Measurements from ENCODE around the gene NPHP4.

Gene NPHP4

DNA sequence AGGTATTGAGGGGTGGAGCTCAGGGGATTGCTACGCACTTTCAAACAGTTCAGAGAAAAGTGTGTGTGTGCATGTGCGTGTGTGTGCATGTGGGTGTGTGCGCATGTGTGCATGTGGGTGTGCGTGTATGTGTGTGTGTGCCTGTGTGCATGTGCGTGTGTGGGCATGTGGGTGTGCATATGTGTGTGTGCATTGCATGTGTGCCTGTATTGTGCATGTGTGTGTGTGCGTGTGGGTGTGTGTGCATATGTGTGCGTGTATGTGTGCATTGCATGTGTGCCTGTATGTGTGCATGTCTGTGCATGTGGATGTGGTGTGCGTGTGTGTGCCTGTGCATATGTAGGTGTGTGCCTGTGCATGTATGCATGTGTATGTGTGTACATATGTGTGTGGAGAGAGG is 40.9 kb upstream of the NPHP4 start:
- no peaks in the 10 kb centered on the region for H3K36me3 ChIP-seq (ENCODE audit: control insufficient read depth, low read depth, low read length)
- H3K4me3 ChIP-seq (ENCODE audit: low read length) = no peak overlapping the region
- H3K4me1 ChIP-seq (ENCODE audit: control insufficient read depth, low read depth, low read length) = no peaks in the 10 kb centered on the region
- H3K9ac ChIP-seq (ENCODE audit: low read length) = no peak overlapping the region
- H3K27ac ChIP-seq (ENCODE audit: low read length) = no peak overlapping the region
- no peaks in the 10 kb centered on the region for H3K9me3 ChIP-seq (ENCODE audit: control insufficient read depth, low read depth, low read length)
- H3K27me3 ChIP-seq (ENCODE audit: control insufficient read depth, insufficient read depth, low read length) = peaks cover 22% of the 10 kb centered on the region

DNA sequence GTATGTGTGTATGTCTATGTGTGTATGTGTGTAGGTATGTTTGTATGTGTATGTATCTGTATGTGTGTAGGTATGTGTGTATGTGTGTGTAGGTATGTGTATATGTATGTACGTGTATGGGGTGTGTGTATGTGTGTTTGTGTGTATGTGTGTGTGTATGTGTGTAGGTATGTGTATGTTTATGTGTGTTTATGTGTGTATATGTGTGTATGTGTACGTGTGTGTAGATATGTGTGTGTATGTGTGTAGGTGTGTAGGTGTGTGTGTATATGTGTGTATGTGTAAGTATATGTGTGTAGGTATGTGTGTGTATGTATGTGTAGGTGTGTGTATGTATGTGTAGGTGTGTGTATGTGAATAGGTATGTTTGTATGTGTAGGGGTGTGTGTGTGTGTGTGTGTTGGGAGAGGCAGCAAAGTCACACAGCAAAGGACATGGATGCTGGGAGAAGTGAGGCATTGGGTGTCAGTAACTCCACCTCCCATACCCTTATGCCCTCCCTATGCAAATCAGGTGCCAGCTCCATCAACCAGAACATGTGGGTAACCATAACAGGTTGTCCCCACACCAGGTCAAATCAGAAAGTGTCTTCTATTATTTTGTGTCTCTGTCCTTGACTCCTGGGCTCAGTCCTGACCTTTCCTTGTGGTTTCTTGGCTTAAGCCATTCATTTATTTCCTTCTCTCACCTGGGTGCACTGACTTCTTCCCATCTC is 38.5 kb upstream of the NPHP4 start:
- Histone ChIP-seq H3K4me1 (ENCODE audit: control insufficient read depth, low read depth, low read length) (no peaks in the 10 kb centered on the region), H3K36me3 (ENCODE audit: control insufficient read depth, low read depth, low read length) (no peaks in the 10 kb centered on the region), H3K9ac (ENCODE audit: low read length) (no peak overlapping the region), H3K27me3 (ENCODE audit: control insufficient read depth, insufficient read depth, low read length) (peaks cover 22% of the 10 kb centered on the region), H3K27ac (ENCODE audit: low read length) (no peak overlapping the region), H3K4me3 (ENCODE audit: low read length) (no peak overlapping the region), H3K9me3 (ENCODE audit: control insufficient read depth, low read depth, low read length) (no peaks in the 10 kb centered on the region)

DNA sequence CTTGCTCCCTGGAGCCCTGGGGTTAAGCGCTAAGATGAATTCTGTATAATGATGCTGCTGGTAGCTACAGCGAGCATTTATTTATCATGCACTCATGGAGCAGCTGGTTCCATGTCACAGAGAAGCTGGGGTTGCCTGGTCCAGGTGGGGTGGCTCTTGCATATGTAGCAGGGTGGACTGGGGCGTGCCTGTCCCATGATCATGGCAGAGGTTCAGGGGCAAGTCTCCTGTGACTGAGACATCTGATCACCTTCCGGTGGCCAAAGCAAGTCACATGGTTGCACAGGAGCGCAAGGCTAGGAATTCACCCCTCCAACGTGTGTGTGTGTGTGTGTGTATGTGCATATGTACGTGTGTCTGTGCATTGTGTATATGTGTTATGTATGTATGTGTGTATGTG is 37.9 kb upstream of the NPHP4 start:
- H3K9ac ChIP-seq (ENCODE audit: low read length) = no peak overlapping the region
- H3K4me1 ChIP-seq (ENCODE audit: control insufficient read depth, low read depth, low read length) = no peaks in the 10 kb centered on the region
- H3K4me3 ChIP-seq (ENCODE audit: low read length) = no peak overlapping the region
- no peak overlapping the region for H3K27ac ChIP-seq (ENCODE audit: low read length)
- H3K9me3 ChIP-seq (ENCODE audit: control insufficient read depth, low read depth, low read length) = no peaks in the 10 kb centered on the region
- H3K27me3 ChIP-seq (ENCODE audit: control insufficient read depth, insufficient read depth, low read length) = peaks cover 20% of the 10 kb centered on the region
- no peaks in the 10 kb centered on the region for H3K36me3 ChIP-seq (ENCODE audit: control insufficient read depth, low read depth, low read length)

DNA sequence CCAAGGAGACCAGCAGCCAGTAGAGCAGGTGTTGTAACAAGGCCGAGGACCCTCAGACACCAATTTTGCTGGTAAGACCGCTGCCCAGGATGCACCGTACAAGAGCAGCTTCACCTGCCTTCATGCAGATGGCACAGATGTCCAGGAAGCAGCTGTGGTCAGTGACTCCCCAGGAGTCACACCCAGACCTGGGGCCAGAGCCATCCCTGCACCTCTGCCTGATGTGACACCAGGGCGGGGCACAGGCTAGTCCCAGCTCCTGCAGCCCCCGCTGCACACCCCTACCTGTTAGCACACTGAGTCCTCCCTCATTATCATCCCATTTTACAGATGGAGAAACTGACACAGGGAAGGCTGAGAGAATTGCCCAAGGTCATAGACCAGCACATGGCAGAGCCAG is 37.1 kb upstream of the NPHP4 start:
- Histone ChIP-seq H3K27me3 (ENCODE audit: control insufficient read depth, insufficient read depth, low read length) (peaks cover 14% of the 10 kb centered on the region), H3K9me3 (ENCODE audit: control insufficient read depth, low read depth, low read length) (no peaks in the 10 kb centered on the region), H3K4me1 (ENCODE audit: control insufficient read depth, low read depth, low read length) (no peaks in the 10 kb centered on the region), H3K27ac (ENCODE audit: low read length) (no peak overlapping the region), H3K9ac (ENCODE audit: low read length) (no peak overlapping the region), H3K36me3 (ENCODE audit: control insufficient read depth, low read depth, low read length) (no peaks in the 10 kb centered on the region), H3K4me3 (ENCODE audit: low read length) (no peak overlapping the region)

DNA sequence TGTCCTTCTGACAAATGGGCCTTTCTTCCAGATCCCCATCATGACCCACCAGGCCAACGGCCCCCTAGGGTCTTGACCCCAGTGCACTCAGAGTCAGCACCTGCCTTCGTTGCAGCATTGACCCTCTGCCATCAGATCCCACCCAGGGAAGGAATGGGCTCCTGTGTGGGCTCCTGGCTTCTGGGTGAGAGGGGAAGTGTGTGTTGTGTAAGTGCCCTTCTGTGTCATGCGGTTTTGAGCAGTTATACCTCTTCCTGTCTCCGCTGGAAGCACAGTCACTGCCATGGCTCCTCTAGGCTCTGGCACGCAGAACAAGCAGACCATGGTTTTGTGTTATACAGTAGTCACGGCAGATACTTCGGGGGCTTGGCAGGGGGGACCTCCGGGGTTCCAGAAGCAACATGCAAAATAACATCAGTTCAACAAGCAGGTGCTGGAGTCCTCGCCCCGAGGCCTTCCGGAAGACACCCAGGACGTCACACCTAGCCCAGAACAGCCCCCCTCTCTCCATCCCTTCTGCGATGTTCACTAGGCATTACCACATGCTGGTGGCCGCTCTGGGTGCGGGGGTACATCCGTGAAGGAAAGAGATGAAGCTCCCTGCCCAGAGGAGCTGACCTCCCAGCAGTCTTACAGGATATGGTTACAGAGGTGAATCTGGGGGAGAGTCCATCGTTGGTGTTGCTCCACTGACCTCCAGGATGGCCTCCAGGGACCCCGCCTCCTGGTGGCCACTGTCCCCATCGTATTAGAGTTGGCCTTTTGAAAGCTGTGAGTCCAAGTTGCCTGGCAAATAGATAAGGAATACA is 36.0 kb upstream of the NPHP4 start:
- Histone ChIP-seq H3K9me3 (ENCODE audit: control insufficient read depth, low read depth, low read length) (no peaks in the 10 kb centered on the region), H3K4me1 (ENCODE audit: control insufficient read depth, low read depth, low read length) (no peaks in the 10 kb centered on the region), H3K36me3 (ENCODE audit: control insufficient read depth, low read depth, low read length) (no peaks in the 10 kb centered on the region), H3K4me3 (ENCODE audit: low read length) (no peak overlapping the region), H3K27ac (ENCODE audit: low read length) (no peak overlapping the region), H3K9ac (ENCODE audit: low read length) (no peak overlapping the region), H3K27me3 (ENCODE audit: control insufficient read depth, insufficient read depth, low read length) (peaks cover 8% of the 10 kb centered on the region)

DNA sequence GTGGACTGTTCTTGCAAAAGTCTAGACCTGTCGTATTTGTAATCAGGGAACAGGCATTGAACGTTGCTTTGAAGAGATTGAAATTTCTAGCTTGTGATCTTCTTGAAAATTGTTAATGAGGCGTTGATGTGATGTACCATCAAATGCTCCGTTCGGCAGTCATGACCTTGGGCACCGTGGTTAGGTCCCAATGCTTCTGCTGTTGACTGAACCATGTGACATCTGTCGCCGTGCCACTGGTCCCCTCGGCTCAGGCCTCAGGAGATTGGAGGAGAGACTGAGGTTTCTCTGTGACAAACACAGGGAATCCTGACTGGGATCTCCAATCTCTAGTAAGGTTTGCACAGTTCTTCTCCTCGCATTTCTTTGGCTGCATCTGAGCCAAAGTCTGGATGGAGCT is 35.4 kb upstream of the NPHP4 start:
- no peaks in the 10 kb centered on the region for H3K4me1 ChIP-seq (ENCODE audit: control insufficient read depth, low read depth, low read length)
- peaks cover 2% of the 10 kb centered on the region for H3K27me3 ChIP-seq (ENCODE audit: control insufficient read depth, insufficient read depth, low read length)
- no peak overlapping the region for H3K4me3 ChIP-seq (ENCODE audit: low read length)
- no peaks in the 10 kb centered on the region for H3K36me3 ChIP-seq (ENCODE audit: control insufficient read depth, low read depth, low read length)
- H3K27ac ChIP-seq (ENCODE audit: low read length) = no peak overlapping the region
- H3K9ac ChIP-seq (ENCODE audit: low read length) = no peak overlapping the region
- H3K9me3 ChIP-seq (ENCODE audit: control insufficient read depth, low read depth, low read length) = no peaks in the 10 kb centered on the region

DNA sequence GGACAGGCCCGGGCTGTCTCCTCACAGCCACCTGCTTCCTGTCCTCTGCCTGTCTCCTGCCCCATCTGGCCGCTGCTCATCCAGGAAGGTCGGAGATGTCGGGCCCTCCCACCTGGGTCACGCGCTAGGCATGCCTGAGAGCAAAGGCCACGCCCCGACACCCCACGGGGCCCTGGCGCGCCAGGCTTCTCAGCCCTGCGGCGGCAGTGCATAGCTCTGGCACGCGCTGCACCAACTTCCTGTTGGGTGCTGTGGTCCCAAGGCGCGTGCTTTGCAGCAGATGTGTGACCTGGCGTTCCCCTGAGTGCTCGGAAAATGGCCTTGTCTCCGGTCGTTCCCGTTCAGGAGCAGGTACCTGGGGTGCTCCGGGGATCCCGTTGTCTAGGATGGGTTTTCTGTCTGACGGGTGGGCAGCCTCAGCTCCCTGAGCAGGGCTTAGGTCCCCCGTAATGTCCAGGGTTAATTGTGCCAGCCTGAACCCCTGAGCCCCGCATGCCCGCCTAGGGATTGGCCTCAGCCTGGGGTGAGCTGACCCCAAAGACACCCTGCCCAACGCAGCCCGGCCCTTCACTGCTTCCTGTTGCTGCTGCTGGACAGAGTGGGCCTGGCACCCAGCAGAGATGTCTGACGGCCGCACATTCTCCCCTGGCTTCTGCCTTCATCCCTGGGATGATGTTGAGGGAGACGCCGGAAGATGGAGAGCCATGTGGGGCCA is 34.0 kb upstream of the NPHP4 start:
- Histone ChIP-seq H3K4me1 (ENCODE audit: control insufficient read depth, low read depth, low read length) (no peaks in the 10 kb centered on the region), H3K27me3 (ENCODE audit: control insufficient read depth, insufficient read depth, low read length) (no peaks in the 10 kb centered on the region), H3K9me3 (ENCODE audit: control insufficient read depth, low read depth, low read length) (no peaks in the 10 kb centered on the region), H3K9ac (ENCODE audit: low read length) (no peak overlapping the region), H3K4me3 (ENCODE audit: low read length) (no peak overlapping the region), H3K27ac (ENCODE audit: low read length) (no peak overlapping the region), H3K36me3 (ENCODE audit: control insufficient read depth, low read depth, low read length) (no peaks in the 10 kb centered on the region)

DNA sequence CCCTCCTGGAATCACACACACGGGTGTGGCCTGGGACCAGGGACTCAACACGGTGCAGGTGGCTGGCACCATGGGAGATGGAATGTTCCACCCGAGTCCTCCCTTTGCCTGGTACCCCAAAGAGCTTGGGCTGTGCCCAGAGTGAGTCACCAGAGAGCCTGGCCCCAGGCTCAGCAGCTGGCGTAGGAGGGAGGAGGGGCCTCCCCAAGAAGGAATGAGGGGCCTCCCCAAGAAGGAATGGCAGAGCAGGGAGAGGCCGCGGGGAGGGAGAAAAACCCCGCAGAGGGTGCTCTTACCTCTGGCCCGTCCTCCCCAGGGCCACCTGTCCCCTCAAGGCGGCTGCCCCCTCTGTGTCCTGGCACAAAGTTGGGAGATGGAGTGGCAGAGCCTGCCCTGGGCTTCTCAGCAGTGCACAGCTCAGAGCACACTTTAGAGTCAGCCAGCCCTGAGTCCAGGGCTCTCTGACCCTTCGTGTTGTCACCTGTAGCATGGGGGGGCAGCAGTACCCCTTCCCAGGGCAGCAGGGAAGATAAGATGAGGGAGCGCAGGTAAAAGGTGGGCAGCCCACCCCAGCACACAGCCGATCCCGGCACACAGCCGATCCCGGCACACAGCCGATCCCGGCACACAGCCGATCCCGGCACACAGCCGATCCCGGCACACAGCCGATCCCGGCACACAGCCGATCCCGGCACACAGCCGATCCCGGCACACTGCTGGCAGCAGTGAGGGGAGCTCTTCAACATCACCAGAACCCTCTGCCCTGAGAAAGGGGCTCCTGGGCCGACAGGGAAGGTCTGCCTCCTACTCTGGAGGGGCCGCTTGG is 33.3 kb upstream of the NPHP4 start:
- no peak overlapping the region for H3K9ac ChIP-seq (ENCODE audit: low read length)
- no peaks in the 10 kb centered on the region for H3K4me1 ChIP-seq (ENCODE audit: control insufficient read depth, low read depth, low read length)
- H3K9me3 ChIP-seq (ENCODE audit: control insufficient read depth, low read depth, low read length) = no peaks in the 10 kb centered on the region
- no peak overlapping the region for H3K27ac ChIP-seq (ENCODE audit: low read length)
- no peaks in the 10 kb centered on the region for H3K36me3 ChIP-seq (ENCODE audit: control insufficient read depth, low read depth, low read length)
- no peak overlapping the region for H3K4me3 ChIP-seq (ENCODE audit: low read length)
- no peaks in the 10 kb centered on the region for H3K27me3 ChIP-seq (ENCODE audit: control insufficient read depth, insufficient read depth, low read length)

DNA sequence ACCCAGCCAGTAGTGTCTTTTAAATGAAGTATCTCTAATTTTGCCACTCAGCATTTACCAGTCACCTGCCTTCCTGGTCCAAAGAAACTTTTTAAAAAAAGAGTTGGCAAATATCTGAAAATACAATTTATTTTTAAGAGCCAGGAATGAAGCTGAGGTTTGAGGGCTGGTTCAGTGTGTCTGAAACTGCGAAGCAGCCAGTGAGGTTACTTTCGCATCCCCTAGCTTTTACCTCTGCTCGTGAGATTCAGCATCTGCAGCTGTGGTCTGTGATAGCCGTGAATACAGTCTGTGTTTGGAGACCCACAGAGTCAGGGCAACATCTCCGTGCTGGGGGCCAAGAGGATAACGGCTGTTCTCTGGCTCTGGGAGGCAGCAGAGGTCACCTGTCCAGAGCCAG is 32.2 kb upstream of the NPHP4 start:
- H3K36me3 ChIP-seq (ENCODE audit: control insufficient read depth, low read depth, low read length) = no peaks in the 10 kb centered on the region
- H3K27ac ChIP-seq (ENCODE audit: low read length) = no peak overlapping the region
- H3K4me1 ChIP-seq (ENCODE audit: control insufficient read depth, low read depth, low read length) = no peaks in the 10 kb centered on the region
- H3K27me3 ChIP-seq (ENCODE audit: control insufficient read depth, insufficient read depth, low read length) = no peaks in the 10 kb centered on the region
- H3K9ac ChIP-seq (ENCODE audit: low read length) = no peak overlapping the region
- H3K9me3 ChIP-seq (ENCODE audit: control insufficient read depth, low read depth, low read length) = no peaks in the 10 kb centered on the region
- no peak overlapping the region for H3K4me3 ChIP-seq (ENCODE audit: low read length)

DNA sequence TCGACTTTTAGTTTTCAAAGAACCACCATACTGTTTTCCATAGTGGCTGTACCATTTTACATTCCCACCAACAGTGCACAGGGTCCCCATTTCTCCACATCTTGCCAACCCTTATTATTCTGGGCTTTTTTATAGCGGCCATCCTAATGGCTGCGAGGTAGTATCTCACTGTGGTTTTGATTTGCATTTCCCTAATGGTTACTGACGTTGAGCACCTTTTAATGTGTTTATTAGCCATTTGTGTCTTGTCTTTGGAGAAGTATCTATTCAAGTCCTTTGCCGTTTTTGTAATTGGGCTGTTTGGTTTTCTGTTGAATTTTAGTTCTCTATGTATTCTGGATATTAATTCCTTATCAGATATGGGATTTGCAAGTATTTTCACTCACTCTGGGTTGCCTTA is 31.1 kb upstream of the NPHP4 start:
- Histone ChIP-seq H3K27me3 (ENCODE audit: control insufficient read depth, insufficient read depth, low read length) (no peaks in the 10 kb centered on the region), H3K4me3 (ENCODE audit: low read length) (no peak overlapping the region), H3K4me1 (ENCODE audit: control insufficient read depth, low read depth, low read length) (no peaks in the 10 kb centered on the region), H3K9ac (ENCODE audit: low read length) (no peak overlapping the region), H3K9me3 (ENCODE audit: control insufficient read depth, low read depth, low read length) (no peaks in the 10 kb centered on the region), H3K36me3 (ENCODE audit: control insufficient read depth, low read depth, low read length) (no peaks in the 10 kb centered on the region), H3K27ac (ENCODE audit: low read length) (no peak overlapping the region)

DNA sequence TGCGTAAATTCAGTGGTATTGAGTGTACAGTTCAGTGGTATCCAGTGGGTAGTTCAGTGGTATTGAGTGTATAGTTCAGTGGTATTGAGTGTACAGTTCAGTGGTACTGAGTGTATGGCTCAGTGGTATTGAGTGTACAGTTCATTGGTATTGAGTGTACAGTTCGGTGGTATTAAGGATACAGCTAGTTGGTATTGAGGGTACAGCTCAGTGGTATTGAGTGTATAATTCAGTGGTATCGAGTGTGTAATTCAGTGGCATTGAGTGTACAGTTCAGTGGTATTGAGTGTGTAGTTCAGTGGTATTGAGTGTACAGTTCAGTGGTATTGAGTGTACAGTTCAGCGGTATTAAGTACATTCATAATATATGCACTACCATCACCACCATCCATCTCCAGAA is 30.0 kb upstream of the NPHP4 start:
- H3K4me1 ChIP-seq (ENCODE audit: control insufficient read depth, low read depth, low read length) = no peaks in the 10 kb centered on the region
- H3K27ac ChIP-seq (ENCODE audit: low read length) = no peak overlapping the region
- no peaks in the 10 kb centered on the region for H3K27me3 ChIP-seq (ENCODE audit: control insufficient read depth, insufficient read depth, low read length)
- H3K9me3 ChIP-seq (ENCODE audit: control insufficient read depth, low read depth, low read length) = no peaks in the 10 kb centered on the region
- H3K9ac ChIP-seq (ENCODE audit: low read length) = no peak overlapping the region
- H3K4me3 ChIP-seq (ENCODE audit: low read length) = no peak overlapping the region
- no peaks in the 10 kb centered on the region for H3K36me3 ChIP-seq (ENCODE audit: control insufficient read depth, low read depth, low read length)

Data from iPS-18a (cell line).